HS-5 (cell line): ENCODE results near the gene NFIC.
"Not testable (repeated sequence)": the region's sequence is repeated elsewhere in the genome, so short reads cannot be mapped to it uniquely, and the experiment has no call there.

Experiments
- DNase-seq: peaks from one replicate; pipeline ENCODE4 v3.0.0-alpha.2; 2012; ENCODE audit warnings: low read depth

The NFIC gene

GRCh38 chr19:3373971-3374368, 7.6 kb downstream of the NFIC start:
- DNase-seq, result no peak

- no peak for DNase-seq
Measured at GRCh38 chr19:3374369-3375112, 8.2 kb downstream of the NFIC start.

DNA sequence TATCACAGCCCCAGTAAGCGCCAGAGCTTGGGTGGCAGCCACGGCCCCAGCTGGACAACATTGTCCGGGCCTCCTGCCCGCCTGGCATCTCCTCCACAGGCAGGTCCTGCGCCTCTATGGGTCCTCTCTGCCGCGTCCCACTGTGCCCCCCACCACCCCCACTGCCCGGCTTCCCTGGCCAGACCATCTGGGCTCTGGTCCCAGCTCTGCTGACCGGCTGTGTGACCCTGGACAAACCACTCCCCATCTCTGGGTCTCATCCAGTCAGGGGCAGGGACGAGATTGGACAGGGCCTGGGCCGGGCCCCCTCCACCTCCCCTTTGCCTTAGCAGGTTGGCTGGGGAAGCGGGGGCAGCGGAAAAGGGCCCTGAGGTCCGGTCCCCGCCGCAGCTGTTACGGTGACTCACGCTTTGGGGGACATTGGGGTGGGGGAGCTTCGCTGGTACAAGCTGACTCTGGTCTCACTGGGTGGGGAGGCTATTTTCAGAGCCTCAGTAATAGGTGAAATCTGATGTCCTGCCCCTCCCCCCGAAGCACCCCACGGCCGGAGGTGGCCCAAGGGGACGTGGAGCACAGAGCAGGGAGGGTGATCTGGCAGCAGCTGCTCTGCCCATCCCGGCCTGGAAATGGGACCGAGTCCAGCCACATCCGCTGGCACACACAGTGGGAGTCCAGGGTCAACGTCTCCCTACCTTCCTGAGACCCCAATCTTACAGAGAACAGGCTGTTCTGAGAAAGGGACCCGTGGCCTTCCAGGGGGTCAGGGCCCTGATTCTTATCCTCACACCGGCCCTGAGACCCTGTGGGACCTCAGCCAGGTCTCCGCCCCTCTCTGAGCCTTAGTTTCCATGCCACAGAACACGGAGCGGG, 9.1 kb downstream of the NFIC start:
- DNase-seq, result no peak

DNA sequence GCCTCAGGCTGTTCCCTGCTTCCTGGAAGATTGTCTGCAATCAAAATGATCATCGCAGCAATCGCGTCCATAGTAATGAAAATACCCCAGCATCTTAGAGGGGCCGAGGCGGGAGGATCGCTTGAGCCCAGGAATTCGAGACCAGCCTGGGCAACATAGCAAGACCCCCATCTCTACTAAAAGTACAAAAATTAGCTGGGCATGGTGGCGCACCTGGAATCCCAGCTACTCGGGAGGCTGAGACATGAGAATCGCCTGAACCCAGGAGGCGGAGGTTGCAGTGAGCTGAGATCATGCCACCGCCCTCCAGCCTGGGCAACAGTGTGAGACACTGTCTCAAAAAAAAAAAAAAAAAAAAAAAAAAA, 9.7 kb downstream of the NFIC start:
- not testable (repeated sequence) for DNase-seq

DNA sequence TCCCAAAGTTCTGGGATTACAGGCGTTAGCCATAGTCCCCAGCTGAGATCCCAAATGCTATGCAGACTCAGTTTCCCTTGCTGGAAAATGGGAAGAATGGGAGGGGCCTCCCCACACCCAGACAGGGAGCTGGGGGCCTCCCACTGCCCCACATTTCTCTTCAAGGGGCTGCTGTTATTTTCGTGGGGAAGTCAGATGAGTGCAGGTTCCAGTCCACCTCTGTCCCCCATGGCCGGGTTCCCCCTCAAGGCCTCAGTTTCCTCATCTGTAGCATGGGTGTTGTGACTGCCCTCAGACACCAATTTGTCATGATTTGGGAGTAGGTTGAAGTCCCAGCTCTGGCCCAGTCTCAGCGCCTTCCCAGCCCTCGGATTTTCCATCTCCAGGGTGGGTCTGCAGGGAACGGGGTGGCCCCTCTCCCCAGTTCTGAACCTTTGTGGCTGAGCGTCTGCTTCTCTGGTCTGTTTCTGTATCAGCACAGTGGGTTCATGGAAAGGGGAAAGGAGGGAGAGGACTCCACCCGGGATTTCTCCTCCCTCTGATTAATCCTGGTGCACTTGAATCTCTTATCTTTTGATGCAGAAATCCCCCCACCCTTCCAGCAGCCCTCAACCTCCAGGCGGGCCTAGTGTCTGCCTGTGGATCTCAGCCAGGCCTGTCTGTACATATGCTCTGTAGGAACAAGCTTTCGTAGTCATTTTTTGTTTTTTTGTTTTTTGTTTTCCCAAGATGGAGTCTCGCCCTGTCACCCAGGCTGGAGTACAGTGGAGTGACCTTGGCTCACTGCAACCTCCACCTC, 12.2 kb downstream of the NFIC start:
- DNase-seq, result no peak

- DNase-seq, result no peak
Measured at GRCh38 chr19:3380829-3381228, 14.4 kb downstream of the NFIC start.

DNA sequence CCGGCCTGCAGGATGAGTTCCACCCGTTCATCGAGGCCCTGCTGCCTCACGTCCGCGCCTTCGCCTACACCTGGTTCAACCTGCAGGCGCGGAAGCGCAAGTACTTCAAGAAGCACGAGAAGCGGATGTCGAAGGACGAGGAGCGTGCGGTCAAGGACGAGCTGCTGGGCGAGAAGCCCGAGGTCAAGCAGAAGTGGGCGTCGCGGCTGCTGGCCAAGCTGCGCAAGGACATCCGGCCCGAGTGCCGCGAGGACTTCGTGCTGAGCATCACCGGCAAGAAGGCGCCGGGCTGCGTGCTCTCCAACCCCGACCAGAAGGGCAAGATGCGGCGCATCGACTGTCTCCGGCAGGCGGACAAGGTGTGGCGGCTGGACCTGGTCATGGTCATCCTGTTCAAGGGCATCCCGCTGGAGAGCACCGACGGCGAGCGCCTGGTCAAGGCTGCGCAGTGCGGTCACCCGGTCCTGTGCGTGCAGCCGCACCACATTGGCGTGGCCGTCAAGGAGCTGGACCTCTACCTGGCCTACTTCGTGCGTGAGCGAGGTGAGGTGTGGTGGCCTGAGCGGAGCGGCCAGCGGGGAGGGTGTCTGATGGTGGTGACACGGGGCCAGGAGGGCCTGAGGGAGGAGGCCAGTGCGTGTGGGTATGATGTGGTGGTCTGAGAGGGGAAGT, 15.5 kb downstream of the NFIC start:
- no peak for DNase-seq

- no peak for DNase-seq
Measured at GRCh38 chr19:3382460-3383100, 16.2 kb downstream of the NFIC start.

GRCh38 chr19:3383121-3383722, 16.8 kb downstream of the NFIC start:
- DNase-seq, result no peak

GRCh38 chr19:3386447-3387234, 20.3 kb downstream of the NFIC start:
- no peak for DNase-seq

GRCh38 chr19:3387645-3388589, 21.5 kb downstream of the NFIC start:
- DNase-seq, result no peak

DNA sequence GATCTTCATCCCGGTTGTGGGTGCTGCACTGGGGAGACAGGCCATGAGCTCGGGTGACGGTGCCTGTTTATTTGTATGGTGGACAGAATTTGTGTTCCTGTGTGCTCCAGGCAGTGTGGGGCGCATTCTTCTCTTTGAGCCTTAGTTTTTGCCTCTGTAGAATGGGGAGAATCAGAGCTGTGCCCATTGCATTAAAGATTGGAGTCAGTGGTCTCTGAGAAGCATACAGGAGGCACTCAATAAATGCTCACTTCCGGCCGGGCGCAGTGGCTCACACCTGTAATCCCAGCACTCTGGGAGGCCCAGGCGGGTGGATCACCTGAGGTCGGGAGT, 23.0 kb downstream of the NFIC start:
- DNase-seq, result no peak

DNA sequence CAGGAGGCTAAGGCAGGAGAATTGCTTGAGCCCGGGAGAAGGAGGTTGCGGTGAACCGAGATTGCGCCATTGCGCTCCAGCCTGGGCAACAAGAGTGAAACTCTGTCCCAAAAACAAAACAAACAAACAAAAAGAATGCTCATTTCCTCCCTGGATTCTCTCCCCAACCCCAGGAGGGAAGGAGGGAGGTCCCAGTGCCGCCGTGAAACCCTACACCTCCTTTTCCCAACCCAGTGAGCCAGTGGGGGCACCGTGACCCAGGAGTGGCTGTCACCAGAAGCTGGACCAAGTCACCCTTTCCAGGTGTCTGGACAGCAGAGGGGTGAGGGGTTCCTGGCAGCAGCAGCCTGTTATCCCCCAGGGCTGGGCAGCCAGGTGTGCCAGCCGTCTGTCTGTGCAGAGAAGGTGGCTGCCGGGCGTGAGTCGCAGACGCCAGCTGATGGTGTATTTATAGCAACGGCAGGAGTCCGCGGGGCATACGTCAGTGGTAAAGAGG, 23.5 kb downstream of the NFIC start:
- DNase-seq, result no peak

GRCh38 chr19:3391911-3392310, 25.5 kb downstream of the NFIC start:
- not testable (repeated sequence) for DNase-seq

DNA sequence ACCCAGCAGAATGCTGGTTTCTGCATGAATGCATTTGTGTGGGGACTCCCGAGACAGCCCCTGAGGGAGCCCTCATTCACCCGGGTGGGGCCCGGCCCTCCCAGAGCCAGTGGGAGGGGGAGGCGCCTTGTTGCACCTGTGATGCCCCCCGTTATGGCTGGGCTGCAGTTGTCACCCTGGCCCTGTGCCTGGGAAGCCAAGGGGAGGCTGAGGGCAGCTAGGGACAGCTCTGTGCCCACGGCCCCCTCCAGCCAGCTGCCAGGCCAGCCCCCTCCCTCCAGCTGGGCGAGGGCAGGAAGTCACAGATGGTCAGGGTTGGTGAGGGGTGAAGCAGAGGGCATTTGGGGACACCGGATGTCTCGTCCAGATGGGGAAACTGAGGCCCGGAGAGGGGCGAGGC, 26.1 kb downstream of the NFIC start:
- DNase-seq, result no peak

DNA sequence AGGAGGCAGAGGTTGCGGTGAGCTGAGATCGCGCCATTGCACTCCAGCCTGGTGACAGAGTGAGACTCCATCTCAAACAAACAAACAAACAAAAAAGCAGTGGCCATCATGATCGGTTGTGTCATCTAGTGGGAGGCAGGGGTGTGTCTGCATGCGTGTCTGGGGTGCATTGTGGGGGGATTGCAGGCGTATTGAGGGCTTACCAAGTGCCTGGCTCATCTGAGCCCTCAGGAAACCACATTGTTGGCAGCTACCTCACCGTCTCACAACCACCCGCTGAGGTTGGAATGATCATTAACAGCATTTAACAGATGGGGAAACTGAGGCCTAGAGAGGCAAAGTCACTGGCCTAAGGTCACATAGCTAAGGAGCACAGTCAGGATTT, 30.5 kb downstream of the NFIC start:
- no peak for DNase-seq

DNA sequence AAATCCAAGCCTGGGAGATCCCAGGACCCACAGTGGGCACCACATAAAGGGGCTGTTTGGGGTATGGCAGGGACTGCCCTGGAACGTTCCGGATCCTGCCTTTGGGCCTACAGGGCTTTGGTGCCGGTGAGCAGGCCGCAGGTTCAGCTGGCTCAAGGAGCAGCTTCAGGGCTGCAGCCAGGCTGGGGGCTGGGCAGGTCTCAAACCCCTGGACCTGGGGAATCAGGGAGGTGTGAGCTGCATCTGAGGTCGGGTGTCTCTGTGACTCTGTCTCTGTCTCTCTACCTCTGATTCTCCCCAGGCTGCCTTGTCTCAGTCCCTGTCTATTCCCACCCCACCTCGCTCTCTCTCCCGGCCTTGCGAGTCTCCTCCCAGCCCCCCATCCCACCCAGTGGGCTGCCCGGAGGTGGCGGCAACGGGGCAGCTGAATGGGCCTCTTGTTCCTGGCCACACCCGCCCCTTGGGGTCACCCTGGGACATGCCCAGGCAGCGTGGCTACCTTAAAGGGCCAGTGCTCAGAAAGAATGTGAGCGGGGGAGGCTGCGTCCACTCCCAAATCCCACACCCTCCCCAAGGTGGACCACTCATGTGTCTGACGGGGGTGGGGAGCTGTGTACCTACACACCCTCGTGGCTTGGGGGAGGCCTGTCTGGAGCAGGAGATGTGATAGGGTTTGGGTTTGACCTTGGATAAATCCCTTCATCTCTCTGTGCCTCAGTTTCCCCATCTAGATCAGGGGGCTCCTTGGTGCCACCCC, 31.1 kb downstream of the NFIC start:
- DNase-seq, result no peak

- no peak for DNase-seq
Measured at GRCh38 chr19:3398114-3398899, 31.9 kb downstream of the NFIC start.
